Smooth muscle cell (in vitro differentiated cells): ENCODE data around the gene ZNF79. TPM values are rescaled to one million over a fixed set of nuclear protein-coding genes. Genes with fewer than 3 reads are reported as not detected.

Experiments
- DNase-seq: peaks from one replicate; lab custom pipeline; 2025; ENCODE audit not compliant: unreplicated experiment; lab: John Stamatoyannopoulos, UW
- H2AFZ ChIP-seq: fragments of 200-600 bp; sonication (generic); 2 replicates; pipeline ENCODE4 v1.6.0; 2016; ENCODE audit warnings: antibody characterized with exemption, low read depth, mild to moderate bottlenecking
- H3F3A ChIP-seq: fragments of 200-600 bp; sonication (generic); 2 replicates; pipeline ENCODE4 v1.6.0; 2017; ENCODE audit warnings: antibody characterized with exemption, low read depth
- H3K27ac ChIP-seq: fragments of 200-600 bp; sonication (generic); 2 replicates; pipeline ENCODE4 v1.5.1; 2016; ENCODE audit warnings: low read depth, mild to moderate bottlenecking
- H3K27me3 ChIP-seq: fragments of 200-600 bp; sonication (generic); 2 replicates; pipeline ENCODE4 v1.6.1; 2016; ENCODE audit warnings: low read depth, mild to moderate bottlenecking
- H3K36me3 ChIP-seq: fragments of 200-600 bp; sonication (generic); 2 replicates; pipeline ENCODE4 v1.5.1; 2016; ENCODE audit warnings: low read depth
- H3K4me1 ChIP-seq: fragments of 200-600 bp; sonication (generic); 2 replicates; pipeline ENCODE4 v1.5.1; 2016; ENCODE audit warnings: low read depth
- H3K4me2 ChIP-seq: fragments of 200-600 bp; sonication (generic); 2 replicates; pipeline ENCODE4 v1.6.0; 2016; ENCODE audit warnings: mild to moderate bottlenecking
- H3K4me3 ChIP-seq: fragments of 200-600 bp; sonication (generic); 2 replicates; pipeline ENCODE4 v1.5.1; 2016; ENCODE audit warnings: mild to moderate bottlenecking
- H3K79me2 ChIP-seq: fragments of 200-600 bp; sonication (generic); 2 replicates; pipeline ENCODE4 v1.6.0; 2016; ENCODE audit warnings: low read depth, mild to moderate bottlenecking
- H3K9ac ChIP-seq: fragments of 200-600 bp; sonication (generic); 2 replicates; pipeline ENCODE4 v1.6.0; 2016; ENCODE audit warnings: low read depth
- H3K9me3 ChIP-seq: fragments of 200-600 bp; sonication (generic); replicated peaks from 2 replicates; pipeline ENCODE4 v1.5.1; 2016; ENCODE audit warnings: low read depth
- H4K20me1 ChIP-seq: fragments of 200-600 bp; sonication (generic); 2 replicates; pipeline ENCODE4 v1.6.0; 2016; ENCODE audit warnings: low read depth
- WGBS: methylation state at CpG from one replicate; pipeline ENCODE4 v1.1.7; 2016; ENCODE audit warnings: low lambda C conversion rate; 5-methylcytosine and 5-hydroxymethylcytosine counted together
- polyA plus RNA-seq: library from polyadenylated mRNA; unstranded; fragments of >200 nt; fragmentation: Nextera tagmentation; extraction: Ambion mirVana; gene quantifications from 2 replicates; pipeline ENCODE4 v1.2.1, GENCODE V29; 2016
- total RNA-seq: library from RNA; depleted of rRNA; stranded (reverse); fragments of >200 nt; gene quantifications from 2 replicates; pipeline ENCODE4 v1.2.3, GENCODE V29; 2014
- TF ChIP-seq, protein P1 (sequence below): fragments of 200-600 bp; sonication (generic); IDR thresholded peaks from 2 replicates; pipeline ENCODE4 v1.5.1; 2017; ENCODE audit warnings: borderline replicate concordance, mild to moderate bottlenecking, antibody characterized with exemption; ENCODE audit not compliant: insufficient read depth, poor library complexity, severe bottlenecking

Gene ZNF79
- total and polyA plus RNA-seq, 2 experiments from 2014 or later: 4.3 to 6.6 TPM

DNA sequence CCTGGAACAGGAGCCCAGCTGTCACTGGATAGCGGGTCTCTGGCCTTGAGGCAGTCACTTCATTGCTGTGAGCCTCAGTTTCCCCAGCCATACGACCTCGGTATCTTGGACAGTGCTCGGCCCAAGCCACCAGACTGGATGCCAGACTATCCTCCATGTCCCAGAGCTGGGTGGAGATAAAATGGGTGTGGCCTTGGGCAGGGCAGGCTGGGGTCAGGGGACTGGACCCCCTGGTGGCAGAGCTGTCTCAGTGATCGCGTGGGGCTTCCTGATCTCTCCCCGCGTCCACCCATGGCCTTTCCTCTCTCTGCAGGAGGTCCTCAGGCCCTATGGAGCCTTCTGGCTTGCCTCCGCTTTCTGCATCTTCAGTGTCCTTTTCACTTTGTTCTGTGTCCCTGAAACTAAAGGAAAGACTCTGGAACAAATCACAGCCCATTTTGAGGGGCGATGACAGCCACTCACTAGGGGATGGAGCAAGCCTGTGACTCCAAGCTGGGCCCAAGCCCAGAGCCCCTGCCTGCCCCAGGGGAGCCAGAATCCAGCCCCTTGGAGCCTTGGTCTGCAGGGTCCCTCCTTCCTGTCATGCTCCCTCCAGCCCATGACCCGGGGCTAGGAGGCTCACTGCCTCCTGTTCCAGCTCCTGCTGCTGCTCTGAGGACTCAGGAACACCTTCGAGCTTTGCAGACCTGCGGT lies 17.2 kb upstream of the ZNF79 start:
- WGBS: 79% methylated on average over 13 of the region's 13 CpGs
- Histone ChIP-seq H3K79me2 (no peaks in the 10 kb centered on the region), H3F3A (no peaks in the 10 kb centered on the region), H3K9me3 (no peaks in the 10 kb centered on the region), H3K4me2 (no peak overlapping the region), H3K9ac (no peak overlapping the region), H2AFZ (no peak overlapping the region), H3K4me3 (no peak overlapping the region), H3K36me3 (no peaks in the 10 kb centered on the region), H3K4me1 (no peaks in the 10 kb centered on the region), H3K27me3 (no peaks in the 10 kb centered on the region), H4K20me1 (no peaks in the 10 kb centered on the region), H3K27ac (no peak overlapping the region)
- TF ChIP-seq, protein P1, sequence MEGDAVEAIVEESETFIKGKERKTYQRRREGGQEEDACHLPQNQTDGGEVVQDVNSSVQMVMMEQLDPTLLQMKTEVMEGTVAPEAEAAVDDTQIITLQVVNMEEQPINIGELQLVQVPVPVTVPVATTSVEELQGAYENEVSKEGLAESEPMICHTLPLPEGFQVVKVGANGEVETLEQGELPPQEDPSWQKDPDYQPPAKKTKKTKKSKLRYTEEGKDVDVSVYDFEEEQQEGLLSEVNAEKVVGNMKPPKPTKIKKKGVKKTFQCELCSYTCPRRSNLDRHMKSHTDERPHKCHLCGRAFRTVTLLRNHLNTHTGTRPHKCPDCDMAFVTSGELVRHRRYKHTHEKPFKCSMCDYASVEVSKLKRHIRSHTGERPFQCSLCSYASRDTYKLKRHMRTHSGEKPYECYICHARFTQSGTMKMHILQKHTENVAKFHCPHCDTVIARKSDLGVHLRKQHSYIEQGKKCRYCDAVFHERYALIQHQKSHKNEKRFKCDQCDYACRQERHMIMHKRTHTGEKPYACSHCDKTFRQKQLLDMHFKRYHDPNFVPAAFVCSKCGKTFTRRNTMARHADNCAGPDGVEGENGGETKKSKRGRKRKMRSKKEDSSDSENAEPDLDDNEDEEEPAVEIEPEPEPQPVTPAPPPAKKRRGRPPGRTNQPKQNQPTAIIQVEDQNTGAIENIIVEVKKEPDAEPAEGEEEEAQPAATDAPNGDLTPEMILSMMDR: no peak
- DNase-seq: no peak

DNA sequence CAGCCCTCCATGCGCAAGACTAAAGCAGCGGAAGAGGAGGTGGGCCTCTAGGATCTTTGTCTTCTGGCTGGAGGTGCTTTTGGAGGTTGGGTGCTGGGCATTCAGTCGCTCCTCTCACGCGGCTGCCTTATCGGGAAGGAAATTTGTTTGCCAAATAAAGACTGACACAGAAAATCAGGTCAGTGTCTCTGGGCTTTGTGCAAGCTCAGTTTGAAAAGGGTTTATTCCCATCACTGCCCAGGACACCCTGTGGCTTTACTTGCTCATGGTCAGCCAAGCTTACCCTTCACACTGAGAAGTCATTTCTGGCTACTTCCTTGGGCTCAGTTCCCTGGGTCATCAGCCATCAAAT lies 16.7 kb upstream of the ZNF79 start:
- Histone ChIP-seq H3K36me3 (no peaks in the 10 kb centered on the region), H2AFZ (no peak overlapping the region), H3F3A (no peaks in the 10 kb centered on the region), H3K79me2 (no peaks in the 10 kb centered on the region), H3K27ac (no peak overlapping the region), H3K4me1 (no peaks in the 10 kb centered on the region), H3K4me2 (no peak overlapping the region), H3K9me3 (no peaks in the 10 kb centered on the region), H3K9ac (no peak overlapping the region), H3K27me3 (no peaks in the 10 kb centered on the region), H3K4me3 (no peak overlapping the region), H4K20me1 (no peaks in the 10 kb centered on the region)
- TF ChIP-seq, protein P1: no peak
- 90% methylated on average over 6 of the region's 6 CpGs for WGBS
- no peak for DNase-seq

DNA sequence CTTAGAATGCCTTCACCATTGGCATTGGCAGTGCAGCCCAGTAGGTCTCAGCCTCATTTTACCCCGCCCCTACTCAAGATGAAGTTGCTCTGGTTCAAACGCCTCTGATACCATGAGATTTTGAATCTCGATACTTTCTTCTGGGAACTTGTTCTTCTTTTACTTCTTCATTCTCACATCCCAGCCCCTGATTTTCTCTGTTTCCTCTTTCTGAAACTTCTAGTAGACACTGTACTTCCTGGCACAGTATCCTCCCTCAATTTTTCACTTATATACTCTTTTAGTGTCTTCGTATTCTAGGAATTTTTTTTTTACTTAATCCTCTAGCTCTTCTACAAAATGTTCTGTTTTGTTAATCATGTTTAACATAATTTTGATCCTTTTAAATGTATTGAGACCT lies 13.1 kb upstream of the ZNF79 start:
- H3K9me3 ChIP-seq: no peaks in the 10 kb centered on the region
- no peaks in the 10 kb centered on the region for H3K27me3 ChIP-seq
- no peaks in the 10 kb centered on the region for H3K79me2 ChIP-seq
- no peaks in the 10 kb centered on the region for H3K36me3 ChIP-seq
- no peaks in the 10 kb centered on the region for H3F3A ChIP-seq
- H2AFZ ChIP-seq: no peak overlapping the region
- H3K4me2 ChIP-seq: no peak overlapping the region
- H3K9ac ChIP-seq: no peak overlapping the region
- no peak overlapping the region for H3K27ac ChIP-seq
- H3K4me1 ChIP-seq: no peaks in the 10 kb centered on the region
- H4K20me1 ChIP-seq: no peaks in the 10 kb centered on the region
- no peak for DNase-seq
- WGBS: over 99% methylated on average over 4 of the region's 4 CpGs
- no peak overlapping the region for H3K4me3 ChIP-seq
- TF ChIP-seq, protein P1: no peak

DNA sequence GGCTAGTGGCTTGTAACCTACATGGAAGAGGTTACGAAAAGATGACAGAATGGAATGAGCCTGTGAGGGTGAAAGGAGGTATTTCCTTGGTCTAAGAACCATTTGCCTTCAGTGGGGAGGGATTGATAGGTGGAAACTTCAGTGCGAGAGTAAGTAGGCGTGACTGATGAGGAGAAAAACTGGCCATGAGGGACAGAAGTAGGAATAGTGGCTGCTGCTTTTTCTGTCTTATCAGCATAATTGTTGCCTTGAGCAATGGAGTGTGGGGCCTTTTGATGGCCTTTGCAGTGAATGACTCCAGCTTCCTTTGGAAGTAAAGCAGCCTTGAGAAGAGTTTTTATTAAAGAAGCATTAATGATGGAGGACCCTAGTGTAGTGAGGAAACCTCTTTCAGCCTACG lies 9.0 kb upstream of the ZNF79 start:
- DNase-seq: no peak
- Histone ChIP-seq H2AFZ (no peak overlapping the region), H3K27ac (no peak overlapping the region), H3K4me1 (no peaks in the 10 kb centered on the region), H3K4me3 (no peak overlapping the region), H3F3A (no peaks in the 10 kb centered on the region), H3K4me2 (no peak overlapping the region), H3K36me3 (no peaks in the 10 kb centered on the region), H3K9me3 (no peaks in the 10 kb centered on the region), H3K27me3 (no peaks in the 10 kb centered on the region), H3K9ac (no peak overlapping the region), H4K20me1 (no peaks in the 10 kb centered on the region), H3K79me2 (no peaks in the 10 kb centered on the region)
- TF ChIP-seq, protein P1: no peak
- 78% methylated on average over 4 of the region's 4 CpGs for WGBS
